Adipocyte (in vitro differentiated cells): Measurements from ENCODE around the gene CACNB4.

Experiments
- DNase-seq: peaks from one replicate; pipeline ENCODE4 v3.0.0-alpha.2; 2015; ENCODE audit warnings: low read depth
- H3K27me3 ChIP-seq: replicated peaks from 2 replicates; pipeline ENCODE4 v1.7.0; 2013; ENCODE audit warnings: mild to moderate bottlenecking, low read length, moderate library complexity; ENCODE audit not compliant: control insufficient read depth, insufficient read depth
- H3K36me3 ChIP-seq: 2 replicates; pipeline ENCODE4 v1.7.0; 2013; ENCODE audit warnings: low read length, mild to moderate bottlenecking, moderate library complexity; ENCODE audit not compliant: control insufficient read depth, insufficient read depth, severe bottlenecking
- H3K4me1 ChIP-seq: 2 replicates; pipeline ENCODE4 v1.7.0; 2013; ENCODE audit warnings: mild to moderate bottlenecking, low read length, moderate library complexity; ENCODE audit not compliant: control insufficient read depth, insufficient read depth
- H3K4me3 ChIP-seq: 2 replicates; pipeline ENCODE4 v1.7.0; 2013; ENCODE audit warnings: mild to moderate bottlenecking, low read length, moderate library complexity
- H3K9ac ChIP-seq: 2 replicates; pipeline ENCODE4 v1.7.0; 2013; ENCODE audit warnings: mild to moderate bottlenecking, low read length, moderate library complexity
- H3K9me3 ChIP-seq: 2 replicates; pipeline ENCODE4 v1.7.0; 2013; ENCODE audit warnings: mild to moderate bottlenecking, low read length, moderate library complexity; ENCODE audit not compliant: control insufficient read depth

The CACNB4 gene

DNA sequence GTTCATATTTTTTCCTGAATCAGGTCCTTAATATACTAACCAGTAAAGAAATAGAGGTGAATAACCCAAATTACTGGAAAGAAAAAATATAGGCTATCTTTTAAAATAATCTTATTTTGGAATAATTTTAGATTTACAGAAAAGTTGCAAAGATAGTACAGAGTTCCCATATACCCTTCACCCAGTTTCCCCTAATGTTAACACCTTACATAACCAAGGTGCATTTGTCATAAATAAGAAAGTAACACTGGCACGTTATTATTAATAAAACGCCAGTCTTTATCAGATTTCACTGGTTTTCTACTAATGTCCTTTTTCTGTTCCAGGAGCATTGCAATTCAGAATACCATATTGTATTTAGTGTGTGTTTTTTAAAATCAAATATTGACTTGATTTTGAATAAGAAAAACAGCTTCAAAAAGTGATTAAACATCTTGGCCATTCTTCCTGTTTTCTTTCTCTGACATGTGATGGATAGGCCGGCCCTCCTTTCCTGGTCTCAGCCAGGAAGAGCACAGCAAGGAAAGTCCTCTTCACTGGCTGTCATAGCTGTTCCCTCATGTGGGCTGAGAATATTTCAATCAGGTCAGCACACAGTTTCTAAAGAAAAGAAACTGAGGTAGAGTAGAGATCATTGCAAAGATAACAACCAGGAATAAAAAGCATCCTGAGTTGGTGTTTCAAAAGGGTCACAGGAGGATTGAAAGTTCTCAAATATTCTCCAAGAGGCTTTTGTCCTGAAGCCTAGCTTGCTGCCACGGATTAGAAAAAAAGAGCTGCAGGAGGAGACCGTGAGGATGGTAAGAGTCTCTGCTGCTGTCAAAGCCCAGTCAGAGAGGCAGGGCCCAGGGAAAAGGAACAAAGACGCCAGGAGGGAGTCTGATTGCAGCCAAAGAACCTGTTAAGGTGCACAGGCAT, 191.3 kb downstream of the CACNB4 start:
- no peak overlapping the region for H3K4me3 ChIP-seq
- DNase-seq, result no peak
- no peaks in the 10 kb centered on the region for H3K9me3 ChIP-seq

DNA sequence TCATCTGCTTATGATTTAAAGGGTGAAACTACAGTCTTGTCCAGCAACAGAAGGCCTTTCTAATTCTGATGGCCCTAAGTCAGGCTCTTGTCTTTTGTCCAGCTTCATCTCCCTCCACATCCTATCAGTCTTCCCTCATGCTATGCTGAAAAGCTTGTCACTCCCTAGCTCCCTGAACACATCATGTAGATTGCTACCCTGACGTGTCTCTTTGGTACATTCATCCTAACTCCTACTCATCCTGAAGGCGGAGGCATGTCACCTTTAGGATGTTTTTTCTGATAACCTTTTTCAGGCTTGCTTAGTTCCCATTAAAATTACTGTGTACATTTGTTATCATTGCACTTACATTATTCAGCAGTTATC, 192.2 kb downstream of the CACNB4 start:
- H3K9me3 ChIP-seq, result no peaks in the 10 kb centered on the region
- peaks cover 12% of the 10 kb centered on the region for H3K4me1 ChIP-seq
- no peak for DNase-seq
- H3K36me3 ChIP-seq, result no peaks in the 10 kb centered on the region
- no peak overlapping the region for H3K4me3 ChIP-seq
- H3K9ac ChIP-seq, result no peak overlapping the region
- H3K27me3 ChIP-seq, result no peaks in the 10 kb centered on the region

More for the DNA sequence above, 191.3 kb downstream of the CACNB4 start:
- Histone ChIP-seq H3K9ac (no peak overlapping the region), H3K27me3 (no peaks in the 10 kb centered on the region), H3K36me3 (no peaks in the 10 kb centered on the region), H3K4me1 (peaks cover 12% of the 10 kb centered on the region)

- no peak for DNase-seq
- Histone ChIP-seq H3K9me3 (no peaks in the 10 kb centered on the region), H3K4me1 (peaks cover 12% of the 10 kb centered on the region), H3K4me3 (no peak overlapping the region), H3K36me3 (no peaks in the 10 kb centered on the region), H3K9ac (no peak overlapping the region), H3K27me3 (no peaks in the 10 kb centered on the region)
Observed at GRCh38 chr2:151905963-151906632, 192.7 kb downstream of the CACNB4 start.

DNA sequence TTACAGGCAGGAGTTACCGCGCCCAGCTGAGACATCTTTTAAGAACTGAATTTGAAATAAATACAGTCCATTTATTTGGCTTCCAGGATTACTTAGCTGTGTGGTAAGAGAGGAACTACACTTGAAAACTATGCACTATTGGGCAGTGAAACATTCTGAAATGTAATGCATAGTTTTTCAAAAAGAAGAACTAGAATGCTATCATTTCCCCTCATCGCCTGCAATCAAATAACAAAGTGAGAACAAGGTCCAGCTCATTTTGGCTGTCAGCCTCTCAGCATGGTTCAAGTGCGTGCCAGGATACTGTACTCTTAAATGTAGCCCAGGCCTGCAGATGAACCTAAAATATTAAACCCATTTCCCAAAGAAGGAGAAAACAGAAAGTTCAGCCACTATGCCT, 194.0 kb downstream of the CACNB4 start:
- no peak overlapping the region for H3K9ac ChIP-seq
- H3K36me3 ChIP-seq, result no peaks in the 10 kb centered on the region
- no peak for DNase-seq
- no peaks in the 10 kb centered on the region for H3K27me3 ChIP-seq
- H3K9me3 ChIP-seq, result no peaks in the 10 kb centered on the region
- H3K4me1 ChIP-seq, result peaks cover 12% of the 10 kb centered on the region
- H3K4me3 ChIP-seq, result no peak overlapping the region

GRCh38 chr2:151904021-151904420, 194.8 kb downstream of the CACNB4 start:
- Histone ChIP-seq H3K36me3 (no peaks in the 10 kb centered on the region), H3K9ac (no peak overlapping the region), H3K27me3 (no peaks in the 10 kb centered on the region), H3K4me3 (no peak overlapping the region), H3K4me1 (peaks cover 12% of the 10 kb centered on the region), H3K9me3 (no peaks in the 10 kb centered on the region)
- DNase-seq, result no peak

DNA sequence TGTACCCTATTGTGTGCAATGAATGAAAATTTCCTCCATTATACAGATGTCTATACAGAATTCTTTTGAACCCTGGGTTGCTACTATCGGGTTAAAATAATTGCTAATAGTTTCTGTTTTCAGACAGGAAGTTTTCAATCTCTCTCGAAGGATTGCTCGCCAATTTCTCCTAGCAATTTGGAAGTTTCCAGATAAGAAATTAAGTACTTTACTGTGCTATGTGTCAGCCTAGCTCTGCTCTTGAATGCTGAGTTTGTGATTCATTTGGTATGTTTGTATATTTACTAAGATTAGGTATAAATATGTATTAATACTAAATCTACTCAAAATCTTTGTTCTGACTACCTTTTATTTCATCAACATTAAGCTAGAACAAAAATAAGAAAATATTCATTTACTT, 196.0 kb downstream of the CACNB4 start:
- Histone ChIP-seq H3K36me3 (no peaks in the 10 kb centered on the region), H3K4me1 (peaks cover 7% of the 10 kb centered on the region)
- no peak for DNase-seq

GRCh38 chr2:151900331-151900730, 198.5 kb downstream of the CACNB4 start:
- Histone ChIP-seq H3K9me3 (no peaks in the 10 kb centered on the region), H3K9ac (no peak overlapping the region), H3K4me1 (no peaks in the 10 kb centered on the region), H3K4me3 (no peak overlapping the region), H3K27me3 (no peaks in the 10 kb centered on the region), H3K36me3 (no peaks in the 10 kb centered on the region)
- no peak for DNase-seq

More for the DNA sequence above, 196.0 kb downstream of the CACNB4 start:
- no peak overlapping the region for H3K4me3 ChIP-seq
- H3K27me3 ChIP-seq, result no peaks in the 10 kb centered on the region
- H3K9ac ChIP-seq, result no peak overlapping the region
- H3K9me3 ChIP-seq, result no peaks in the 10 kb centered on the region

- no peaks in the 10 kb centered on the region for H3K36me3 ChIP-seq
- H3K27me3 ChIP-seq, result no peaks in the 10 kb centered on the region
- no peak overlapping the region for H3K9ac ChIP-seq
- H3K9me3 ChIP-seq, result peaks cover 11% of the 10 kb centered on the region
- no peak overlapping the region for H3K4me3 ChIP-seq
- H3K4me1 ChIP-seq, result no peaks in the 10 kb centered on the region
- no peak for DNase-seq
Observed at GRCh38 chr2:151899156-151899555, 199.7 kb downstream of the CACNB4 start.

DNA sequence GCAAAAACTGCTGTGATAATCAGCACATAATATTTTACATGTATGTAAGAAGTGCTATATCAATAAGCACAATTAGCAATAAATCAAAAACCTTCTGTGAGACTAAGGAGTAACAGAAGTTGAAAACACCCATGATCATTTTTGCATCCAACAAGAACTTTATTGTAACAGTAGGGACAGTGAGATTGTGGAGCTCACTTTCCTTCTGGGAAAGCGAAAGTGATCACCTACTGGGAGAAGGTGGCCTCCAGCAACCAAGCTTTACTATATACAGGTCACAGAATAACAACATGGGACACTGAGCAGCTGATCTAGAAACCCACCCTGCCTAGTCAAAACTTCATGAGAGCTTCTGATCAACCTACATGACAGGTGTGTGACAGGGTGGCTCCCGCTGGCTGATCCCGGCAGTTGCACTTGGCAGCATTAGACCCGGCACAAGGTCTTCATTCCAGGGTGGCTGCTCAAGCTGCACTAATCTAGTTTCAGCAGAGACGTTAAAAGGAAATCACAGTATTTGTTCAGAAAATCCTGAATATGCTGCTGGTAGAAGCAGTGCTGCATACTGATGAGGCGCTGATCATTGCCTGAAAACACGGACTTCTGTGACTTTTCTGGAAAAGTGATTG, 207.2 kb downstream of the CACNB4 start:
- H3K27me3 ChIP-seq, result no peaks in the 10 kb centered on the region
- H3K4me1 ChIP-seq, result no peaks in the 10 kb centered on the region
- H3K9ac ChIP-seq, result no peak overlapping the region
- peaks cover 12% of the 10 kb centered on the region for H3K9me3 ChIP-seq
- no peak overlapping the region for H3K4me3 ChIP-seq
- H3K36me3 ChIP-seq, result no peaks in the 10 kb centered on the region
- DNase-seq, result no peak

- Histone ChIP-seq H3K27me3 (no peaks in the 10 kb centered on the region), H3K4me3 (no peak overlapping the region), H3K9me3 (no peaks in the 10 kb centered on the region), H3K4me1 (peaks cover 5% of the 10 kb centered on the region), H3K36me3 (no peaks in the 10 kb centered on the region), H3K9ac (no peak overlapping the region)
- DNase-seq, result no peak
Observed at GRCh38 chr2:151887164-151887563, 211.7 kb downstream of the CACNB4 start.

- Histone ChIP-seq H3K4me1 (peaks cover 5% of the 10 kb centered on the region), H3K27me3 (no peaks in the 10 kb centered on the region), H3K36me3 (no peaks in the 10 kb centered on the region), H3K9ac (no peak overlapping the region), H3K4me3 (no peak overlapping the region), H3K9me3 (no peaks in the 10 kb centered on the region)
- DNase-seq, result no peak
Observed at GRCh38 chr2:151886241-151886640, 212.6 kb downstream of the CACNB4 start.
